RCC 7860 (cell line): ENCODE measurements around the gene ESYT3.
"Not testable (repeated sequence)": the region's sequence is repeated elsewhere in the genome, so short reads cannot be mapped to it uniquely, and the experiment has no call there.

Source experiments
- DNase-seq: peaks from one replicate; pipeline ENCODE4 v3.0.0-alpha.2; 2015; ENCODE audit warnings: low spot score
- FAIRE-seq: peaks from 2 replicates; lab custom pipeline; 2012; peaks lifted over from hg19 to GRCh38; lab: Jason Lieb, UNC

Gene ESYT3

DNA sequence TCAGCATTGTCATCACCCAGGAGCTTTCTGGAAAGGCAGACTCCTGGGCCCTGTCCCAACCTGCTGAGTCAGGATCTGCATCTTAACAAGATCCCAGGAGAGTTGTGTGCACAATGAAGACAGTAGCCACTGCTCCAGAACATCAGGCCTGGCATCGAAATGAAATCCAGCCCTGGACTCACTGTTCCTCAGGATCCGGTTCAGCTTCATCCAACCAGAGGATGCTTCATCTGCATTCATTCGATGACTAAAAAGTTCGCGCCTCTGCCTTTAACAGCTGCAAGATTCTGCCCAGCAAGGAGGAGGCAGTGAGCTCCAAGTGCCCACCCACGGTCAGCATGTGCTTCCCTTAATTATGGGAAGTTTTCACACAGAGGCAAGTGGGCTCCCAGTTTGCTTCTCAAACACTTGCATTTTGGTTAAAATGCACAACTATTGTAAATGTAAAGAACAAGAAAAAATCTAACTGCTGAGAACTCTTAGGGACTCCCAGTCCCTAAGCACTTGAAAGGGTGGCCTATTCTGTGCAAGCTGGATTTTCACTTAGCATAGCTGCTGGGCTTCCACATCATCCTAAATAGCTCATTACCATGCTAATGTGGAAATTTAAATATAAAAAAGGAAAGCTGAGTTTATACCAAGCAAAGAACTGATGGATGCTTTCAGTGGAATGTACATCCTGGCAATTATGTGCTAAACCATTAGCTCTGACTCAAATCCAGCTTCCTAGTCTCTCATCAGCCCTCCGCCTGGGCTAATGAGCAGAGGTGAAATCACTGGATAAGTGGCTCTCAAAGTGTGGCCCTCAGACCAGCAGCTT is 25.5 kb upstream of the ESYT3 start:
- no peak for FAIRE-seq
- no peak for DNase-seq

DNA sequence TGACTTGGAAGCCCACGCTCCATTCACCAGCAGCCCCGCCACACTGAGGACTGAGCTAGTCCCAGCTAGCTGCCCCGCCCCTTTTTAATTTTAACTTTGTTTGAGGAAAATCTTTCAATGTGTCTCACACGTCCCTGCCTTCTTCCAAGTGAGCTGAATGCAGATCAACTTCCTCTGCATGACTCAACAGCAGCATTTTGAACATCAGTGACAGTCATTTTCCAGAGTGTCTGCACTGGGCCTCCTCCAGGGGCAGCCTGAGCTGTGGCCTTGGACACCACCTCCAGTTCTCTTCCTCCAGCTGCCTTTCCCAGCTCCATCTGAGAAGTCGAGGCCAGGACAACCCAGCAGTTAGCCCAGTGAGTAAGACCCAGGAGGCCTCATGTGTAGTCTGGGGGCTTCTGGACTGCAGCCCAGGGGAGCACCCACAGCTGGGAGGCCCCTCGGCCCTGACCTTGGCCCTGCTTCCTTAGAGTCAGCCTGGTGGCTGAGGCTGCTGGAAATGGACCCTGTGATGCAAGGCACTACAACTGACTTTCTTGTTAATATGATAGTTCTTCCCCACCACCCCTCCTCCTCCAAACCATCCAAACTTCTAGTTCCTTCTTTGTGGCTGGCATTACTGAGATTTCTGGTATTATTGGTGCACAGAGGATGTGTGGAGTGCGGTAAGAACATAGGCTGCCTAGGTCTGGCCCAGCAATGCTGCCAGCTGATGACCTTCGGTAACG is 21.4 kb upstream of the ESYT3 start:
- no peak for FAIRE-seq
- peak; percentile 61 for DNase-seq

DNA sequence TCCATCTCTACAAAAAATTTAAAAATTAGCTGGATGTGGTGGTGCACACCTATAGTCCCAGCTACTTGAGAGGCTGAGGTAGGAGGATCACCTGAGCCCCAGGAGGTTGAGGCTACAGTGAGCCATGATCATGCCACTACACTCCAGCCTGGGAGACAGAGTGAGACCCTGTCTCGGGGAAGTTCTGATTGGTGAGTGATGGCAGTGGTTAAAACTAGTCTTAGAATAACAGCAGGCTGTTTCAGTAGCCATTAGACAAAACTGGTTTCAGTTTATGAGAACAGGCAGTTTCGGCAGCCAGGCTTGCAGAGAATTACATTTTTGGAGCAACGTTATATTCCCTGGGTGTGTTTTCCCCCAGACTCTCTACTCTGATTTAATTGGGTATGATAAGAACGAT is 18.2 kb upstream of the ESYT3 start:
- not testable (repeated sequence) for DNase-seq, FAIRE-seq

DNA sequence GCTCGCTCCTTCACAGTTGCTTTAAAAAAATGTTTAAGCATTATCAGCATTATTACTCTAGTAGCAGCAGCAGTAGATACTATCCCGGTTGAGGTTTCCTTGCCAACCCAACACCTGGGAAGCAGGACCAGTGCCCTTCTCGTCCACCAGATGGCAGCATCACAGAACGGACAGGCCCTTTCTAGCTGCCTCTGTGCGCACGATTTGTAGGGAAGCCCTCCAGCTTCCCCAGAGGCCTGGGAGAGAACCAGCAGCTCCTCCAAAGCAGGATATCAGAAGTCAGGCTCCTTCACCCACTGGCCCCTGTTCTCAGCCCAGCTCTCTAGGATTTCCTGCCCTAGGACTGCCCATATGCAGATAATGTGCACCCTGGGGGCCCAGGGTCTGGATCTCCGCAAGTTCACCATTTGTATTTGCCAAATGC is 16.8 kb upstream of the ESYT3 start:
- DNase-seq: peak; percentile 65
- FAIRE-seq: peak; percentile 61

DNA sequence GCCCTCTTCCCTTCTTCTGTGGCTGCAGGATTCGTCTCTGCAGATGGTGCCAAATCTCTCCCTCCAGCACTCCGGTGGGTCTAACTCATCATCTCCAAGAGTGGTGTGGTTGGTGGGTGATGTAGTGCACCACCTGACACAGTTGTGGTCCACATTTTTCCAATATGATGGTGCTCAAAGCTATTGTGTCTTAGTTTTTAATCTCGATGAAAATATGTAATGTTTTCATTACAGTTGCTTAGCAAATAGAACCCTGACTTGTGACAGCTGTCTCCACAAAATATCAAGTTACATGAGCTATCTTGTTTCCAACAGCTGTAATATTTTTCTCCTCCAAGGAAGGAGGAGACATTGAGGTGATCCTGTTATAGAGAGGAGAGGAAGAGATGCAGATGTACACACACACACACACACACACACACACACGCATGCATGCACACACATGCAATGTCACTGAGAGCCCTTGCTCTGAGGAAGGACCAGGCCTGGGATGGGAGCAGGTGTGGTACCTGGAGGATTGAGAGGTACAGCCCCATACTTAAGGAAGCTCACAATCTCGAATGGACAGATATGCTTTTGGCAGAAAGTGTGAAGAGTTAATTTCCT is 15.7 kb upstream of the ESYT3 start:
- DNase-seq: no peak
- no peak for FAIRE-seq

- FAIRE-seq: no peak
Observed at GRCh38 chr3:138423316-138423715, 11.1 kb upstream of the ESYT3 start.

GRCh38 chr3:138424323-138424722 is 10.1 kb upstream of the ESYT3 start:
- FAIRE-seq: no peak
- DNase-seq: no peak

More at GRCh38 chr3:138423316-138423715, 11.1 kb upstream of the ESYT3 start:
- no peak for DNase-seq

- DNase-seq (no peak), FAIRE-seq (no peak)
Observed at GRCh38 chr3:138426211-138426610, 8.2 kb upstream of the ESYT3 start.

DNA sequence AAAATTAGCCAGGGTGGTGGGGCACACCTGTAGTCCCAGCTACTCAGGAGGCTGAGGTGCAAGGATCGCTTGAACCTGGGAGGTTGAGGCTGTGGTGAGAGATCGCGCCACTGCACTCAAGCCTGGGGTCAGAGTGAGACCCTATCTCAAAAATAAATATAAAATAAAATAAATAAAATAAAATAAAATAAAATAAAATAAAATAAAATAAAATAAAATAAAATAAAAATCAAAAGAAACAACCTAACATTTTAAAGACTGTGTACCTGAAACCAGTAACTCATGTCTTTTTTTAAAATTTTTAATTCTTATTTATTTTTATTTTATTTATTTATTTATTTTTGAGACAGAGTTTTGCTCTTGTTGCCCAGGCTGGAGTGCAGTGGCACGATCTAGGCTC is 7.7 kb upstream of the ESYT3 start:
- not testable (repeated sequence) for FAIRE-seq

DNA sequence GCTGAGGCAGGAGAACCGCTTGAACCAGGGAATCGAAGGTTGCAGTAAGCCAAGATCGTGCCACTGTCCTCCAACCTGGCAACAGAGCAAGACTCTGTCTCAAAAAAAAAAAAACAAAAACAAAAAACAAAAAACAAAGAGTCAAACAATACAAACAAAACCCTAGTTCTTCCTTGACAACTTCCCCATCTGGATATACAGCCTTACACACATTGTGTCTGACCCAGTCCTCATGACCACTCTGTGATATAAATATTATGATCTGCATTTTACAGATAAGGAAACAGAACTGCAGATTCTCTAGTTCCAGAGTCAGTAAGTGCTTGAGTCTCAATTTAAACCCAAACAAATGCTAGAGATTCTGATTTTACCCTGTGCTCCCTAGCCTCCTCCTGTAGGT is 4.8 kb upstream of the ESYT3 start:
- no peak for DNase-seq
- no peak for FAIRE-seq

More for the DNA sequence above, 7.7 kb upstream of the ESYT3 start:
- not testable (repeated sequence) for DNase-seq

DNA sequence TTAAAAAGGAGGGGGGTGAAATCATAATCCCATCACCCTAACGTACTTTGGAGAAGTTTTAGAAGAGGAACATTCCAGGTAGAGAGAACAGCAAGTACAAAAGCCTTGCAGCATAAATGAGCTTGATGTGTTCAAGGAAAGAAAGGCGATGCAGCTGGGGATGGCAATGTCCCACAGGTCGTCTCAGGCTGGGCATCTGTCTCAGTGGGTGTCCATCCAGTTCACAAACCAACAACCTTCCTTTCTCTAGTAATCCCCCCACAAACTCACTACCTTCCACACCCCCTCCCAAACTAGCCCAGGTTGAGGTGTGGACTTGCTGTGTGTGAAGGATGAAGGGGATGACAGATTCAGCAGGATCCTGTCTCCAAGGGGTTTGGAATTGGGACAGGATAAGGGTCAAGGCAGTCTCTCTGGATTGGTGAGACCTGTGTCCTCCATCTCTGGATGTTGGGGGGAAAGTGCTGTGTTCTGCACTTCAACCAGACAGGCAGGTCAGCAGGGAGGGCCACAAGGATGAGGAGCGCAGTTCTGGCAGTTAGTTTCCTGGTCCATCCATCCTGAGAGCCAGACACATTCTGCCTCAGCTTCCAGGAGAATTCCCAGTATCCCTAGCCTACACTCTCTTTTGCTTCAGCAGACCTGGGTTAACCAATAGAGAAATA is 1.7 kb upstream of the ESYT3 start:
- DNase-seq: no peak
- no peak for FAIRE-seq

DNA sequence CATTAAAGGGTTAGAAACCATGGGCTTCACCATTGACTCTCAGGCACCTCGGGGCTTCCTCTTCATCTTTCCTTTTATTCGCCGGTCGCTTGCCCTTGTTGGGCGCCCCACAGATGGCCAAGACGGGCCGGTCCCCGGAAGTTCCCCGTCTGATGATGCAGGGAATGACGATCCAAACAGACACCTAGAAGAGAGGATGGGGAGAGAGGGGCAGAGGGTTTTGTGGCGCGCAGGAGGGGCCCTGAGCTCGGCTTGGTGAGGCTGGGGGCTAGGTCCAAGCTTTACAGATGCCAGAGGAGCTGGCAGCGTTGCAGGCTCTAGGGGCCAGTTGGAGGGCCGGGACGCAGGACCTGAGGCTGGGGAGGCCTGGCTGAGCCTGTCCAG is 532 bp upstream of the ESYT3 start:
- DNase-seq (no peak), FAIRE-seq (no peak)

- DNase-seq (no peak), FAIRE-seq (no peak)
Observed at GRCh38 chr3:138434875-138435772, 708 bp downstream of the ESYT3 start.

- FAIRE-seq: no peak
Observed at GRCh38 chr3:138435840-138436239, 1.4 kb downstream of the ESYT3 start.

GRCh38 chr3:138437281-138437680 is 2.9 kb downstream of the ESYT3 start:
- FAIRE-seq (no peak), DNase-seq (no peak)

More at GRCh38 chr3:138435840-138436239, 1.4 kb downstream of the ESYT3 start:
- no peak for DNase-seq

GRCh38 chr3:138438896-138439295 is 4.5 kb downstream of the ESYT3 start:
- FAIRE-seq (no peak), DNase-seq (no peak)

GRCh38 chr3:138439646-138440045 is 5.2 kb downstream of the ESYT3 start:
- FAIRE-seq: no peak
- DNase-seq: no peak

DNA sequence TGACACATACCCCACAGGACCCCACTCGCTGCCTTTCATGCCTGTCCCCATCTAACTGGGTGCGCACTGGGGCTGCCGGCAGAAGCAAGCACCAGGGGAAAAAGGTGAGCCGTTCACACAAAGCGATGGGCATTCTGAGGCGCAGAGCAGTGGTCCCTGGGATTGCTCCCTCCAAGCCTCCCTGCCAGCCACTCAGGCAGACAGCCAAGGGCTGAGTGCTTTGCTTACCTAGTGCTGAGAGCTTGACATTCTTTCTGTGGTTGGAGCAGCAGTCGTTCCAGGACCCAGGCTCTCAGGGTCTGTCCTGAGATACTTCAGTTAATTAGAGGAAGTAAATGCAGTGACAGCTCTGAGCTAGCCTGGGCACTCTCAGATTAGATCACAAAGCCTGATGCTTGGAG is 5.7 kb downstream of the ESYT3 start:
- DNase-seq (peak; percentile 20), FAIRE-seq (no peak)

- FAIRE-seq (no peak), DNase-seq (no peak)
Observed at GRCh38 chr3:138440596-138440995, 6.2 kb downstream of the ESYT3 start.

DNA sequence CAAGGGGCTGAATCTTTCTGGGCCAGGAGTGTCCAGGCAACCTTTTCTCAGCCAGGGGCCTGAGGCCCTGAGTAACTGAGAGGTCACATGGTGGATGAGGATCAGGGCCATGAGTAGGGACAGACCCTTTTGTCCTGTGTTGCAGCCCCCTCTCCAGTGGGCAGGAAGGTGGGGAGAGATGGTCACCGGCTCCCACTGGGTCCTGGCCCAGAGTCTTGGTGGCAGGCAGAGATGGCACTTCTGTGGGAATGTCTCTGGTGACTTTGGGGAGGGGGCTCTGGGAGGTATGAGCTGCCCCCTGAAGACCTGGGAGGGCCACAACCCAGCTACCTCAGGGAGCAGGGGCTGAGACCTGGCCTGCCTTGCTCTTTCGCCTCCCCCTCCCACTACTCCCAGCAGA is 6.8 kb downstream of the ESYT3 start:
- no peak for FAIRE-seq

More for the DNA sequence above, 6.8 kb downstream of the ESYT3 start:
- DNase-seq: no peak
